Prostate gland (tissue), 2 donors: Measurements from ENCODE around the gene IRS2.

ENCODE experiments used
- CTCF ChIP-seq, 4 experiments: fragments of 200-600 bp in 2 of 4; fragments of 450-650 bp in 2 of 4; sonication (generic) in 2 of 4; IDR thresholded peaks; 1 replicate in 3 of 4; 2 replicates in 1 of 4; pipeline ENCODE4 v1.5.1; 2016 to 2019; ENCODE audit warnings: antibody characterized with exemption in 4 of 4, mild to moderate bottlenecking in 2 of 4, moderate library complexity in 2 of 4
- POLR2A ChIP-seq: fragments of 450-650 bp; IDR thresholded peaks from one replicate; pipeline ENCODE4 v1.6.1; 2016; ENCODE audit warnings: antibody characterized with exemption, mild to moderate bottlenecking

DNA sequence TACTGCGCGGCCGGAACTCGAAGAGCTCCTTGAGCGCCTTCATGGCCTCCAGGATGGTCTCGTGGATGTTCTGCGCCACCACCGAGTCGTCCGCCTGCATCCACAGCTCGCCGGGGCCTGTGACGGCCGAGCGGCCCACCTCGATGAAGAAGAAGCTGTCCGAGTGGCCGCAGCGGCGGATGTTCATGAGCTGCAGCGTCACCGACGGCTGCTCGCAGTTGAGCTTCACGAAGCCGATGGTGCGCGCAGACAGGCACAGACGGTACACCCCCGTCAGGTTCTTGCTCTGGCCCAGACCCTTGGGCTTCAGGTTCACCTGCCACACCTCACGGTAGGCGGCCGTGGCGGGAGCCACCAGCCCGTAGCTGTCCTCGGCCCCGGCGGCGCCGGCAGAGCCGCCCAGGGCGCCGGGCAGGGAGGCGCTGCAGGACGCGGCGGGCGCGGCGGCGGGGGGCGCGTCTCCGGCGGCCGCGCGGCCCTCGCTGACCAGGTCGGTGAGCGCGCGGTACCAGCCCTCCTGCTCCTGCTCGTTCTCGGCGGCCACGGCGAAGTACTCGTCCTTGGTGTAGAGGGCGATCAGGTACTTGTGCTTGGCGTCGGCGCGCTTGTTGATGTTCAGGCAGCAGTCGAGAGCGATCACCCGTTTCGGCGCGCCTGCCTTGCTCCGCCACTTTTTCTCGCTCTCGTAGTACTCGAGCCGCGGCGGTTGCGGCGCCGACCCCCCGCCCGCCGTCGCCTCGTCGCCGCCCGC lies 1.1 kb downstream of the IRS2 start:
- TF ChIP-seq CTCF (IDR thresholded peaks at IDR 0.05): no peak
- TF ChIP-seq POLR2A: peak; percentile 24
